ENCODE results near the gene SSBP4. TPM values are rescaled to one million over a fixed set of nuclear protein-coding genes. Genes with fewer than 3 reads are reported as not detected.

Gene SSBP4
- total RNA-seq, 1 experiment from 2014 or later: 46.1 TPM

DNA sequence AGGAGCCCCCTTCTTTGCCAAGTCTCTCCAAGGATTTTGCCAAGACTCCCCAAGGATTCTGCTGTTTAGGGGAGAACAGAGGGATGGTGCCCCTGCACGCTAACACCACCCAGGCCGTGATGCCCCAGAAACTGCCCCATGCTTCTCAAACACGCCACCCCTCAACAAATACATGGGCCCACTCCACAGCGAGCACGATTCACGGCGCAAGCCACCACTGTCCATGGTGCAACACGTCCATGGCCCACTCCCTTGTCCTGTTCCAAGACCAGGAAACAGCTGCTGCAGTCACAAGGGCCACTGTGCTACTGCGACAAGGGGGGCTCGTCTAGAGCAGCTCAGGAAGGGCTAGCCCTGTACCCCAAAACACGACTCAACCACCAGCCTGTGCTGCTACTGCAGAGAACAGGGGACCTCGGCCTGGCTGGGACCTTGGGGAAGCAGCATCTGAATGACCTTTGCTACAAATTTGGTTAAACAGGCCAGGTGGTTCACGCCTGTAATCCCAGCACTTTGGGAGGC lies 55.2 kb downstream of the SSBP4 start:
- no peak overlapping the region; a peak in 1 of 5 replicates for H3K4me3 Mint-ChIP-seq
- no peaks in the 10 kb centered on the region for H3K27me3 Mint-ChIP-seq (ENCODE audit: low read depth)
- H4K20me1 ChIP-seq (ENCODE audit: control insufficient read depth, insufficient read depth, insufficient read length): no peaks in the 10 kb centered on the region

More for the DNA sequence above, 55.2 kb downstream of the SSBP4 start:
- no peak overlapping the region for H4K91ac ChIP-seq (ENCODE audit: insufficient read length, low read depth, low read length)
- H2BK15ac ChIP-seq (ENCODE audit: low read depth, low read length): no peak overlapping the region
- no peak overlapping the region for H3K4me2 ChIP-seq (ENCODE audit: insufficient read depth, insufficient read length, low read length)
- no peaks in the 10 kb centered on the region for H3K23me2 ChIP-seq (ENCODE audit: insufficient read length, low read depth, low read length, poor library complexity, severe bottlenecking)
- H2BK5ac ChIP-seq (ENCODE audit: insufficient read length, low read length): no peak overlapping the region
- peaks cover 2% of the 10 kb centered on the region for H3K79me1 ChIP-seq (ENCODE audit: insufficient read depth, low read depth, low read length, poor library complexity, severe bottlenecking)
- H4K5ac ChIP-seq (ENCODE audit: insufficient read length, low read depth, low read length): no peak overlapping the region
- no peak overlapping the region for H3K9ac ChIP-seq (ENCODE audit: extremely low read depth, insufficient read length, low read length)
- peak overlapping the region; percentile 26; the same call in 1 of the 2 replicates for H3K14ac ChIP-seq (ENCODE audit: insufficient read depth, low read length)
- H2BK20ac ChIP-seq (ENCODE audit: low read depth, low read length, poor library complexity, severe bottlenecking): no peak overlapping the region
- H3K18ac ChIP-seq (ENCODE audit: insufficient read length, low read depth, low read length): no peak overlapping the region
- no peak overlapping the region for H3K27ac ChIP-seq (ENCODE audit: insufficient read length, low read depth, low read length)
- no peak overlapping the region for H2BK120ac ChIP-seq (ENCODE audit: low read depth, low read length, poor library complexity, severe bottlenecking)
- Mint-ChIP-seq H3K36me3 (ENCODE audit: insufficient read depth in 1 of 3, low read depth in 3 of 3) (peaks cover 0 to 2% (median 0%) of the 10 kb centered on the region in 3 experiments; a peak in 1 of 7 replicates), H3K9me3 (no peaks in the 10 kb centered on the region), H3K27ac (peak overlapping the region in 1 of 3 experiments; percentile 15; a peak in 1 of 7 replicates), H3K4me1 (peaks cover 27 to 32% of the 10 kb centered on the region in 2 experiments)
- no peaks in the 10 kb centered on the region for H3K27me3 ChIP-seq (ENCODE audit: insufficient read depth, low read length)
- H2AK5ac ChIP-seq (ENCODE audit: insufficient read length, low read length): no peak overlapping the region
- no peak overlapping the region for H2AFZ ChIP-seq (ENCODE audit: low read length)
- no peaks in the 10 kb centered on the region for H3K9me3 ChIP-seq (ENCODE audit: control insufficient read depth, low read depth, low read length)
- H4K8ac ChIP-seq (replicated peaks; ENCODE audit: insufficient read length, low read depth, low read length): no peak overlapping the region
- DNase-seq: no peak
- H3K23ac ChIP-seq (ENCODE audit: insufficient read length, low read depth, low read length): no peak overlapping the region
- H2BK12ac ChIP-seq (ENCODE audit: insufficient read length, low read depth, low read length): no peak overlapping the region
- H3T11ph ChIP-seq (ENCODE audit: low read length): no peak overlapping the region
- no peaks in the 10 kb centered on the region; the same call in 1 of the 2 replicates for H3K4me1 ChIP-seq (ENCODE audit: insufficient read depth, low read length)
- H3K79me2 ChIP-seq (ENCODE audit: insufficient read depth, low read length): no peaks in the 10 kb centered on the region; the same call in 1 of the 2 replicates
- H3K4ac ChIP-seq (ENCODE audit: low read depth, low read length): no peak overlapping the region
- H3K56ac ChIP-seq (ENCODE audit: insufficient read length, low read depth, low read length): no peak overlapping the region
- no CpG with 5 or more reads among the region's 13 CpGs for WGBS (ENCODE audit: extremely low coverage, insufficient read length, low lambda C conversion rate)
- TF ChIP-seq, protein P1, sequence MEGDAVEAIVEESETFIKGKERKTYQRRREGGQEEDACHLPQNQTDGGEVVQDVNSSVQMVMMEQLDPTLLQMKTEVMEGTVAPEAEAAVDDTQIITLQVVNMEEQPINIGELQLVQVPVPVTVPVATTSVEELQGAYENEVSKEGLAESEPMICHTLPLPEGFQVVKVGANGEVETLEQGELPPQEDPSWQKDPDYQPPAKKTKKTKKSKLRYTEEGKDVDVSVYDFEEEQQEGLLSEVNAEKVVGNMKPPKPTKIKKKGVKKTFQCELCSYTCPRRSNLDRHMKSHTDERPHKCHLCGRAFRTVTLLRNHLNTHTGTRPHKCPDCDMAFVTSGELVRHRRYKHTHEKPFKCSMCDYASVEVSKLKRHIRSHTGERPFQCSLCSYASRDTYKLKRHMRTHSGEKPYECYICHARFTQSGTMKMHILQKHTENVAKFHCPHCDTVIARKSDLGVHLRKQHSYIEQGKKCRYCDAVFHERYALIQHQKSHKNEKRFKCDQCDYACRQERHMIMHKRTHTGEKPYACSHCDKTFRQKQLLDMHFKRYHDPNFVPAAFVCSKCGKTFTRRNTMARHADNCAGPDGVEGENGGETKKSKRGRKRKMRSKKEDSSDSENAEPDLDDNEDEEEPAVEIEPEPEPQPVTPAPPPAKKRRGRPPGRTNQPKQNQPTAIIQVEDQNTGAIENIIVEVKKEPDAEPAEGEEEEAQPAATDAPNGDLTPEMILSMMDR (conservative IDR thresholded peaks at IDR 0.05): no peak

Data from H9 (cell line).